ENCODE results near the gene ETNPPL.

DNA sequence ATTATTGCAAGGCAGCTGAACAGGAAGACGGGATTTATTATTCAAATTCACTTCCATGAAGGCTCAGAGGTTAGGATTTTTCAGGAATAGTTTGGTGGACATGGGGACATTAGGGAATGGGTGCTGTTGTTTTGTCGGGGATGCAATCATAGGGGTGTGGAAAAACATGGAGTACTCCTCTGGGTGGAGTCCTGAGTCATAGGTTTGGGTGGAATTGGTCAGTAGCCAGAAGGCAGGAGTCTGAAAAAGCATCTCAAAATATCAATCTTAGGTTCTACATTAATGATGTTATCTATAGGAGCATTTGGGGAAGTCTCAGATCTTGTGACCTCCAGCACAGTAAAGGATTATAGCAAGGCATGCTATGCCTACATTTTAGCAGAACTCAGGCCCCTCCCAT is 14.5 kb upstream of the ETNPPL start:
- TF ChIP-seq POLR2A (IDR thresholded peaks at IDR 0.05; ENCODE audit: low read depth, low read length) (no peak), POLR2AphosphoS5 (IDR thresholded peaks at IDR 0.05; ENCODE audit: low read depth, low read length) (no peak), TAF1 (IDR thresholded peaks at IDR 0.05; ENCODE audit: low read depth, low read length) (no peak), POU2F2 (IDR thresholded peaks at IDR 0.05; ENCODE audit: low read depth, low read length) (no peak), SPI1 (IDR thresholded peaks at IDR 0.05; ENCODE audit: low read depth, low read length) (no peak), PAX5 (IDR thresholded peaks at IDR 0.05; ENCODE audit: insufficient read depth, low read length, severe bottlenecking) (no peak)
